Upper lobe of left lung (tissue), 4 donors: ENCODE measurements around the gene NDUFAF7.

Experiments
- CTCF ChIP-seq, 6 experiments: fragments of 450-650 bp in 4 of 6; fragments of 200-600 bp in 2 of 6; sonication (generic) in 2 of 6; IDR thresholded peaks; one replicate each; pipeline ENCODE4 v1.5.1; 2016 to 2019; ENCODE audit warnings: antibody characterized with exemption in 6 of 6
- EP300 ChIP-seq, 4 donors: sonication (generic); formaldehyde crosslinking; IDR thresholded peaks; one replicate each; pipeline ENCODE4 v1.5.1; 2017; ENCODE audit warnings: antibody characterized with exemption in 4 of 4, control low read depth in 2 of 4
- POLR2A ChIP-seq, 4 donors: fragments of 450-650 bp; IDR thresholded peaks; one replicate each; pipeline ENCODE4 v1.5.1; 2016 to 2017; ENCODE audit warnings: antibody characterized with exemption in 4 of 4, mild to moderate bottlenecking in 2 of 4
- POLR2AphosphoS5 ChIP-seq, 2 donors: sonication (generic); formaldehyde crosslinking; IDR thresholded peaks; one replicate each; pipeline ENCODE4 v1.5.1; 2017; ENCODE audit warnings: antibody characterized with exemption in 2 of 2

GRCh38 chr2:37283207-37283606, 51.7 kb downstream of the NDUFAF7 start:
- TF ChIP-seq POLR2A (IDR thresholded peaks at IDR 0.05) = no peak
- no peak for TF ChIP-seq CTCF (IDR thresholded peaks at IDR 0.05)
- no peak for TF ChIP-seq EP300 (IDR thresholded peaks at IDR 0.05)
- no peak for TF ChIP-seq POLR2AphosphoS5 (IDR thresholded peaks at IDR 0.05)
